GM06990 (cell line): ENCODE data around the gene GSX1.

Experiments used
- DNase-seq: peaks from one replicate; pipeline ENCODE4 v3.0.0-alpha.2; 2011; ENCODE audit not compliant: insufficient read length; ENCODE audit errors: extremely low read depth
- H3K27me3 ChIP-seq: replicated peaks from 2 replicates; pipeline ENCODE4 v1.6.0; 2011; ENCODE audit warnings: low read length; ENCODE audit not compliant: control insufficient read depth, insufficient read depth
- H3K36me3 ChIP-seq: 2 replicates; pipeline ENCODE4 v1.5.1; 2011; ENCODE audit warnings: low read length; ENCODE audit not compliant: control insufficient read depth, insufficient read depth
- H3K4me3 ChIP-seq: replicated peaks from 2 replicates; pipeline ENCODE4 v1.5.1; 2011; ENCODE audit warnings: low read depth, mild to moderate bottlenecking, control low read depth, low read length
- TF ChIP-seq, protein P1 (sequence below): IDR thresholded peaks from 2 replicates; pipeline ENCODE4 v1.5.1; 2011; ENCODE audit warnings: low read length, control low read depth, mild to moderate bottlenecking, inconsistent platforms; ENCODE audit not compliant: insufficient read depth, poor library complexity, severe bottlenecking

Gene GSX1

DNA sequence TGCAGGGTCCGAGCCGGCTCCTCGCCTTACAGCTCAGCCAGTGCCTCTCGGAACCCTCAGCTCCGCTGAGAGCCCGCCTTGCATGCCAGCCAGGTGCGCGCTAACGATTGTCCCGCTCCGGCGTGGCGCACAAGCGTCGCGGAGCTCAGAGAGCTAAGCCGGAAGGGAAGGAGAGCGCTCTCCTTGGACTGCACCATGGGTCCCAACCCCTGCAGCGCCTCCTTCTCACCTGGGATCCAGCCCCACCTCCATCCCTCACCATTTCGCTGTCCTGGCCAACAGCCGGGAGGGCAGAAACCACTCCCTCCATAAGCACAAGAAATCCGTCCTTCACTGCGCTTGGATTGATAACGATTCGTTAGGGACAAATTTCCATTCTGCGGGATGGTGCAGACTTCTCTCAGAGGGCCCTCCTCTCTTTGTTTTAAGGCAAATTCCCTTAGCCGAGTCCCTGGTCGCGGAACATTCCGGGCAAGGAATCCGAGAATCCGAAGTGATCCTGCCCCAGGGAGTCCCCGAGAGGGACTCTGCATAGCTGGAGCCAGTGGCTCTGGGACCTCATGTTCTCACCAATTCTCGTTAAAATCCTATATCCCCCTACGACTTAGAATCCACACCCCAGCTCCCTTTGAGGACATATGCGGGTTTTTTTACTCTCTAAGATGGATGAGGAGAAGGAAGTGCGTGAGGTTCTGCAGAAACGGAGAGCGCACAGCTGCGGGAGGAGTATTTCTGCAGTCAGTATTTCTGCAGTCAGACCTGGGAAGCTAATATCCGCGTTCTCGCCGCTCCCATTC lies 2.8 kb downstream of the GSX1 start:
- H3K27me3 ChIP-seq, result peaks cover 6% of the 10 kb centered on the region
- no peaks in the 10 kb centered on the region for H3K36me3 ChIP-seq
- TF ChIP-seq, protein P1, sequence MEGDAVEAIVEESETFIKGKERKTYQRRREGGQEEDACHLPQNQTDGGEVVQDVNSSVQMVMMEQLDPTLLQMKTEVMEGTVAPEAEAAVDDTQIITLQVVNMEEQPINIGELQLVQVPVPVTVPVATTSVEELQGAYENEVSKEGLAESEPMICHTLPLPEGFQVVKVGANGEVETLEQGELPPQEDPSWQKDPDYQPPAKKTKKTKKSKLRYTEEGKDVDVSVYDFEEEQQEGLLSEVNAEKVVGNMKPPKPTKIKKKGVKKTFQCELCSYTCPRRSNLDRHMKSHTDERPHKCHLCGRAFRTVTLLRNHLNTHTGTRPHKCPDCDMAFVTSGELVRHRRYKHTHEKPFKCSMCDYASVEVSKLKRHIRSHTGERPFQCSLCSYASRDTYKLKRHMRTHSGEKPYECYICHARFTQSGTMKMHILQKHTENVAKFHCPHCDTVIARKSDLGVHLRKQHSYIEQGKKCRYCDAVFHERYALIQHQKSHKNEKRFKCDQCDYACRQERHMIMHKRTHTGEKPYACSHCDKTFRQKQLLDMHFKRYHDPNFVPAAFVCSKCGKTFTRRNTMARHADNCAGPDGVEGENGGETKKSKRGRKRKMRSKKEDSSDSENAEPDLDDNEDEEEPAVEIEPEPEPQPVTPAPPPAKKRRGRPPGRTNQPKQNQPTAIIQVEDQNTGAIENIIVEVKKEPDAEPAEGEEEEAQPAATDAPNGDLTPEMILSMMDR, result no peak
- DNase-seq, result no peak
- no peak overlapping the region for H3K4me3 ChIP-seq

DNA sequence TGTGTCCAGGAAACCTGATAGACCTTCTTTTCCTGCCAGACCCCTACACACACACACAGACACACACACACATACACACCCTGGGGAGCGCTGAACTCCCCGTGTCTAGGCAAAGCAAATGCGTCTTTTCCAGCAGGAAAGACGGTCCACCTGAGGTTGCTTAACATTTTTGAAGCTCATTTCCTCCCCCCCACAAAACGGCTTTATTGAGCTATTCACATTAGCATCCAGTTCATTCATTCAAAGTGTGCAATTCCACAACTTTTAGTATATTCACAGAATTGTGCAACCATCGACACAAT lies 3.4 kb downstream of the GSX1 start:
- Histone ChIP-seq H3K27me3 (peaks cover 6% of the 10 kb centered on the region), H3K4me3 (no peak overlapping the region), H3K36me3 (no peaks in the 10 kb centered on the region)
- TF ChIP-seq, protein P1, result no peak
- DNase-seq, result no peak

DNA sequence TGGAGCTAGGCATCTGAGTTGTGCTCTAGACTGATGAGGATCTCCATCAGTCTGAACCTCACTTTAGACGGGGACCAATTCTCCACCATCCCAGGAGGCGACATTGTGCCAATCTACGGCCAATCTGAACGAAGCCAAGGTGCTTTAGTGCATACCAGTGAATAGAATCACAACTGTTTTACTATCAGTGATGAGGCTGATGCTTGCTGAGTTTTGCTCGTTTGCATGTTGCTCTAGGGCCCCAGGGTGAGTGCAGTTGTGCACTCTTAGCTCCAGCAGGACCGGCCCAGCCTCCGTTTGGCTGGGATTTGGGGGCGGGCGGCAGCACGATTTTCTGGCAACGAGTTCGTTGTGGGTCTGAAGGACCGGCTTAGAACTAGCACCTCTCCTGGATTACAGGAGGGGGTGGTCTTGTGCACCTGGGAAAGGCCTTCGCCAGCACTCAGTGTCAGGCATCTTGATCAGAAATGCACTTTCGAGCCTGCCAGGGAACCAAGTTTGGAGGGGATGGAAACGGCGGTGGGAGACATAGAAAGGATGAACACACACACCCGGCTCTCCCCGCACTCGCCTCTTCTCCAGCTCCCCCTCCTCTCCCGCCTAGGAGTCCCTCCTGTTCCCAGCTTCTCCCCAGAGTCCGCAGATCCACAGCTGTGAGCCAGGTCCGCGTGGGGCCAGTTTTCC lies 4.4 kb downstream of the GSX1 start:
- TF ChIP-seq, protein P1, result no peak
- DNase-seq, result no peak
- Histone ChIP-seq H3K36me3 (no peaks in the 10 kb centered on the region), H3K4me3 (no peak overlapping the region), H3K27me3 (peaks cover 6% of the 10 kb centered on the region)

DNA sequence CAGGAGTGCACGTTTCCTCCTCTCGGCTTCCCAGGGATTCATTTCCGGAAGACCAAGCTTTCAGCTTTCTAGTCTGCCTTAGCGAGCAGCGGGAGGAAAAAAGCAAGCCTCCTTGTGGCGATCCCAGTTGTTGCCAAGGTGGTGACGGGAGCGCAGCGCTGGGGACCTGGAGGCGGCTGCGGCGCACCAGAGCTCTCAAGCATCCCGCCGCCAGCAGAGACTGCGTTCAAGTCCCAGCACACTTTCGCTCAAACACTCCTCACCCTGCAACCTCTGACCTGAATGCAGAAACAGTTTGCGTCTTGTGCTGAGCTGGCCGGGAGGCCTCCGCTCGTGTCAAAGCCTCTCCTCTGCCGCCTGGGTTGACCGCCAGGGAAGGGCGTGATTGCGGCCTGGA lies 4.9 kb downstream of the GSX1 start:
- TF ChIP-seq, protein P1, result no peak
- DNase-seq, result no peak
- Histone ChIP-seq H3K27me3 (peaks cover 6% of the 10 kb centered on the region), H3K36me3 (no peaks in the 10 kb centered on the region), H3K4me3 (no peak overlapping the region)

DNA sequence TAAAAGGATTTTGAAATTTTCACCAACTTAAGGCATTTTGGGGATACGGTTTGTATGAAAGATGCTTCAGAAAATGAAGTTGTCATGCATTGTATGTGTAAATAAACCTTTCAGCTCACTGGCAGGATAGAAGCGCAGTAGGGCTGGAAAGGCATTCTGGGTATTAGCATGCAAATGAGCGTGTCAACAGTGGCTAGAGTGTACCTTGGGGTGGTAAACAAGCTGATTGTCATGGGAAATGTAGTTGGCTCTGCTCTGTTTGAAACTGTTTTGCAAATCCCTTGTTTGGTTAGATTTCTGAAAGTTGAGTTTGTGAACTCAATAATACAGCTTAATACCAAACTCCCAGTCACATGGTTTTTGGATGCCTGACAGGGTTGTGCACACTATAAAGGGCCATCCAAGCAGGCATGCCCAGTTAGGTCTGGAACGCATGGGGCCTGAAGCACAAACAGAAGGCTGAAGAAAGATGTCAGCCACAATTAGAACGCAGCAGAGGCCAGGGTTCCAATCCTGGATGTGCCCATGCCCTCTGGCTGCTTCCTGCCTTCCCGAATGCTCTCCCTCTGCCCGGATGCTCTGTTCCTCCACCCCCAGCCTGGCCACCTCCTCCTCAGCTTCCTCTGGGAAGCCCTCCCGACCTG lies 14.6 kb downstream of the GSX1 start:
- no peak for DNase-seq
- Histone ChIP-seq H3K36me3 (no peaks in the 10 kb centered on the region), H3K27me3 (peaks cover 4% of the 10 kb centered on the region), H3K4me3 (no peak overlapping the region)
- TF ChIP-seq, protein P1, result no peak
